Skin epidermis (tissue), 12 donors: ENCODE measurements around the gene REC8.
"Not testable (repeated sequence)": the region's sequence is repeated elsewhere in the genome, so short reads cannot be mapped to it uniquely, and the experiment has no call there.

Experiments used
- H3K27ac ChIP-seq, 21 experiments: fragments of 200-600 bp; sonication (generic) in 11 of 21; one replicate each; pipeline ENCODE4 v1.5.0; 2020; ENCODE audit warnings: mild to moderate bottlenecking in 3 of 21, inconsistent platforms in 2 of 21, moderate library complexity in 2 of 21
- H3K4me3 ChIP-seq, 7 experiments: fragments of 200-600 bp; sonication (generic) in 2 of 7; one replicate each; pipeline ENCODE4 v1.5.0; 2020; ENCODE audit warnings: inconsistent platforms in 2 of 7, mild to moderate bottlenecking in 2 of 7, moderate library complexity in 1 of 7

The REC8 gene

DNA sequence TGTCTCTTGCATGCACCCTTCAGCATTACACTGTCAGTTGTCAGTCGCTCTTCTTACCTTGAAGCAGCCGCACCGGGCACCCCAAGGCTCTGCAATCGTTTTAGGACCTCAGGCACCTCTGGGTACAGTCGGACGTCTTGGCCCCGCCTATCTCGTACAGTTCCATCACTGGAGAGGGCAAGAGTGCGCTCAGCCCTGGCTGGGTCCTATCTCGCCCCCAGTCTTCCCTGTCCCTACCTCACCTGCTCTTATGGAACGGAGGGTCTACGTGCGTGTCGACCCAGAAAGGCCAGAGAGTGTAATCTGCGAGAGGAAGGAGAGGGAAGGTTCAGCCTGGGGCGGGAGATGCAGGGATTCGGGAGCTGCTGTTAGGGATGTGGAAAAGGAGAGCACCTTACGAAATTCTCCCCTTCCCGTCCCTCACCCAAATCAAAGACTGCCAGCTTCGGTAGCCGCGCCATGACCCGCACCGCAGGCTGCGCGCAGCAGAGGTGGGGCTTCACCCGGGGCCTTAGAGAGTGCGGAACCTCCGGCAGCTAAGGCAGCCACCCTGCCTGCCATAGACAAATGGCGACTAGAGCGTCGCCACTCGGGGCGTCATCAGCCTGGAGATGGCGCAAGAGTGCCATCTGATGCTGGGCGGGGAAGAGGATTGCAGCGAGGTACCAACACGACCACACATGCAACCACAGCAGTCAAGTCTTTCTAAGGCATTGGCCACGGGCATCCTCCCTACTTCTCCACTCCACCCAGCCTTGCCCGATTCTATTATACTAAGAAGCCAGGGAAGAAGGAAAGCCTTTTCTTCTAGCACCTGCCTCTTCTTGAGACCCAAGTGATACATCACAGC is 43.8 kb downstream of the REC8 start, which contains the start of gene MDP1:
TSS of gene MDP1 (minus strand) at position 572 of the 850 bp plus-strand sequence. CDS start at position 461, 111 bp downstream.
- Histone ChIP-seq H3K27ac (peak within 1 kb of the TSS; percentile 40 to 96 (median 88)), H3K4me3 (peak within 1 kb of the TSS; percentile 54 to 70 (median 64))

DNA sequence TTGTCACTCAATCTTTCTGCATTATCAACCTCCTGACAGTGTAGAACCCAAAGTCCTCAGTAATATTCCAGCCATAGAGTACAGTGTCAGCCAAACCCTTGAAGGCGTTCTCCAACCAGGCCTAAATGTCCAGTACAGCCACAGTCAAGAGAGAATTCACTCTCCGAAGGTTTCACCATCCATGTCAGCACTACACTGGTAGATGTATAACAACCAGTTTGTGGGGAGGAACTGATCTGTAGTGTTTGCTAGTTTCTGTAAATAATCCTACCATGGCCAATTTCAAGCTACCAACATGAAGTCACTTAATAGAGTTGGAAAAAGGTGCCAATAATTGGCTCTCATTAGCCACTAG is 44.4 kb downstream of the REC8 start:
- H3K4me3 ChIP-seq: peak overlapping the region in 2 of 7 experiments; percentile 54 to 65

DNA sequence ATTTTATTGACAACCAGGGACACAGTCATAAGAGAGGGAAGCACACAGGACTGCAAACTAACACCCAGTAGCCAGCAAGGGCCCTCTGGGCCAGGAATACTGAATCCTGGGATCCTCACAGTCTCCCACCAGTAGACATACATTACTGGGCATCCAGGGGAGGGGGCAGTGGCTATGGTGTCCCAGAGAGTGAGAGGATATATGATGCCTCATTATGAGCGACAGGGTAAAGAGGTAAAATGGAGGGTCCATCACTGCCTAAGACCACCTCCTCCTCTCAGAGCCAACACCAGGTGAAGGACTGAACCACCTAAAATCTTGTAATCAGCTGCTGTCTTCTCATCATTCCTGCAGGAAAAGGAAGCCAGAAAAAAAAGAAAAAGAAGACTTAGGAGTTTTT is 45.0 kb downstream of the REC8 start:
- not testable (repeated sequence) for H3K4me3 ChIP-seq
- peak overlapping the region in 4 of 21 experiments; percentile 84 to 93 (median 88) for H3K27ac ChIP-seq

More for the DNA sequence above, 44.4 kb downstream of the REC8 start:
- H3K27ac ChIP-seq: peak overlapping the region in 14 of 21 experiments; percentile 63 to 95 (median 89)

DNA sequence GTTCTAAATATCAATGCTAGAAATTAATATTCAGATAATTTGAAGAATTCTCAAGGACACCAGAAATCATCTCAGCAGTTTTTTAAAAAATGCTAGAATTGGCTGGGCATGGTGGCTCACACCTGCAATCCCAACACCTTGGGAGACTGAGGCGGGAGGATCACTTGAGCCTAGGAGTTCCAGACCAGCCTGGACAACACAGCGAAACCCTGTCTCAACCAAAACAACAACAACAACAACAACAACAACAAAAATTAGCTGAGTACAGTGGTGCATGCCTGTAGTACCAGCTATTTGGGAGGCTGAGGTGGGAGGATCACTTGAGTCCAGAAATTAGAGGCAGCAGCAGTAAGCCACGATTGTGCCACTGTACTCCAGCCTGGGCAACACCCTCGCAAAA is 47.2 kb downstream of the REC8 start:
- Histone ChIP-seq H3K27ac (peak overlapping the region in 1 of 21 experiments; percentile 41), H3K4me3 (no peak overlapping the region)

DNA sequence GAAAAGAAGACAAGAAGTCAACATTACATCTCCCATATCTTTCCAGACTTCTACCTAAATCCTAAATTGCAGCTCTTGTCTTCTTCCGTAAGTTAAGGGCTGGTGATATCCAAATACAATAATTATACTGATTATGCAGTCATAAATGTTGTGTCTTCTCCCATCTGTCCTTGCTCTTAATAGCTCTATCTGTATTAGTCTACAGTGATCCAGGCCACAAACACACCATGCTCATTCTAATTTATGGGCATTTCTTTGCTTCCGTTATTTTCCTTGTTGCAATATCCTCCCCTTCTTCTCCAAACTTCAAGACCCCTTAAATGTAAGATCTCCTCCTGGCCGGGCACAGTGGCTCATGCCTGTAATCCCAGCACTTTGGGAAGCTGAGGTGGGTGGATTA is 47.6 kb downstream of the REC8 start:
- H3K4me3 ChIP-seq: no peak overlapping the region
- H3K27ac ChIP-seq: no peak overlapping the region

DNA sequence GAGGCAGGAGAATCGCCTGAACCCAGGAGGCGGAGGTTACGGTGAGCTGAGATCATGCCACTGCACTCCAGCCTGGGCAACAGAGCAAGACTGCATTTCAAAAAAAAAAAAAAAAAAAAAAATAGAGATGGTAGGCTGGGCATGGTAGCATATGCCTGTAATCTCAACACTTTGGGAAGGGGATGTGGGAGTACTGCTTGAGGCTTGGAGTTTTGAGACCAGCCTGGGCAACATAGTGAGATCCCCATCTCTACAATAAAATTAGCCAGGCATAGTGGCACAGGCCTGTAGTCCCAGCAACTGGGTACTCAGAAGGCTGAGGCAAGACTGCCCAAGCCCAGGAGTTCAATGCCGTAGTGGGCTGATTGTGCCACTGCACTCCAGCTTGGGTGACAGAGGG is 51.1 kb downstream of the REC8 start:
- not testable (repeated sequence) for H3K27ac ChIP-seq, H3K4me3 ChIP-seq

DNA sequence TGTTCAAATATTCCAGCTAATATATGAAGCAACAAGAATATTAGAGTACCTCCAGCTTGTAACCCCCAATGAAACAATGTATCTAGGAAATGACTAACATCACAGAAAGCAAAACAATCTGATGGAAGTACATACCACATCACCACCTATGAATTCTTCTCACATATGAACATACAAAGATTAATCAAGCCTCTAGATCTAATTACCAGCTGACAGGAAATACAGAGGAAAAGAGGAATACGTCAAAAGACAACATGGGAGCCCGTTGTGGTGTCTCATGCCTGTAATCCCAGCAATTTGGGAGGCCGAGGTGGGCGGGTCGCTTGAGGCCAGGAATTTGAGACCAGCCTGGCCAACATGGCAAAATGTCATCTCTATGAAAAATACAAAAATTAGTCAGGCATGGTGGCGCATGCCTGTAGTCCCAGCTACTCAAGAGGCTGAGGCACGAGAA is 52.8 kb downstream of the REC8 start:
- H3K4me3 ChIP-seq: no peak overlapping the region
- H3K27ac ChIP-seq: peak overlapping the region in 4 of 21 experiments; percentile 13 to 62 (median 25)

DNA sequence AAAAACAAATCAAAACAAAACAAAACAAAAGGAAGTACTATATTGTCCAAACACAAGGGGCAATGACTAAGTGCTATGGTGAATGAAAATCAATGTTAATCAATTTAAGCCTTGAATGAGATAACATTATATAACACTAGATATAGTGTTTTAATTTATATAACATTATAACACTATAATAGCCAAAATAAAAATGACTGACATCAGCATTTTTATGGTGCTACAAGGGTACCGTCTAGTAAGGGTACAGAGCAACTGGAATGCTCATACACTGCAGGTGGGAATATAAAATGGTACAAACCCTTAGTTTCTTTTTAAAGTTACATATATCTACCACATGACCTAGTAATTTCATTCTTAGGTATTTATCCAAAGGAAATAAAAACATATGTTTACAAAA is 54.6 kb downstream of the REC8 start:
- Histone ChIP-seq H3K4me3 (no peak overlapping the region), H3K27ac (no peak overlapping the region)

DNA sequence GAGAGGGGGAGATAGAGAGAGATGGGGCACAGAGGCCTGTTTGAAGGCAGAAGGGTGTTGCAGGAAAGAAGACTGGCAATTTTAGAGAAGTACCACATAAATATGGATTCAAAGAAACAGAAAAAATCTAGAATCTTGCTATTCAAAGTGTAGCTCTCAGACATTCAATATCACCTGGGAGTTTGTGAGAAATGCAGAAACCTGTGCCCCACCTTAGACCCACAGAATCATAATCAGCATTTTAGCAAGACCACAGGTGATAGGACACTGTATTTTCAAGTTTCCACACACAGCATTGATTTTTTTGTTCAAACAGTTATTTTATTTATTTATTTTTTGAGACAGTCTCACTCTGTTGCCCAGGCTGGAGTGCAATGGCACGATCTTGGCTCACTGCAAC is 57.0 kb downstream of the REC8 start:
- H3K27ac ChIP-seq: no peak overlapping the region
- H3K4me3 ChIP-seq: no peak overlapping the region
